Activated B cell treated with CpG ODN at 0.5 μM for 24 hours (primary cell): Measurements from ENCODE around the gene PHLPP1. TPM values are rescaled to one million over a fixed set of nuclear protein-coding genes. Genes with fewer than 3 reads are reported as not detected.
"Not testable (repeated sequence)": the region's sequence is repeated elsewhere in the genome, so short reads cannot be mapped to it uniquely, and the experiment has no call there.

Experiments
- ATAC-seq: fragments of 200-7000 bp; cut with Tn5 transposase; one replicate; pipeline ENCODE4 v1.10.0; 2021; ENCODE audit warnings: low read depth, mild to moderate bottlenecking, moderate library complexity
- CTCF ChIA-PET: fragments of 350-600 bp; sonication (Branson Sonifier 250); formaldehyde crosslinking; loops from one replicate; lab custom pipeline; 2021; ENCODE audit warnings: antibody characterized with exemption; lab: Charles Lee
- POLR2A ChIA-PET: fragments of 350-600 bp; sonication (Branson Sonifier 250); formaldehyde crosslinking; loops from one replicate; lab custom pipeline; 2021; ENCODE audit warnings: antibody characterized with exemption; lab: Charles Lee
- DNase-seq: peaks from one replicate; pipeline ENCODE4 v3.0.0; 2022
- H3K27ac Mint-ChIP-seq: one replicate; pipeline ENCODE4 v1.8.0; 2020; ENCODE audit warnings: mixed read lengths
- H3K27me3 Mint-ChIP-seq: one replicate; pipeline ENCODE4 v1.8.0; 2021; ENCODE audit warnings: mixed read lengths
- H3K36me3 Mint-ChIP-seq: one replicate; pipeline ENCODE4 v1.8.0; 2021; ENCODE audit warnings: low read depth, mixed read lengths
- H3K4me1 Mint-ChIP-seq: one replicate; pipeline ENCODE4 v1.8.0; 2021; ENCODE audit warnings: mixed read lengths
- H3K4me3 Mint-ChIP-seq: one replicate; pipeline ENCODE4 v1.8.0; 2020; ENCODE audit warnings: mild to moderate bottlenecking, mixed read lengths
- H3K9me3 Mint-ChIP-seq: one replicate; pipeline ENCODE4 v1.8.0; 2020; ENCODE audit warnings: mixed read lengths
- intact Hi-C: fragments of 100-400 bp; cut with micrococcal nuclease; formaldehyde crosslinking; loops from one replicate; pipeline ENCODE4 v1.15.1; 2024
- total RNA-seq: library from RNA; stranded (reverse); gene quantifications from 2 replicates; pipeline ENCODE4 v1.2.3, GENCODE V29; 2022
- TF ChIP-seq, protein P1 (sequence below): fragments of 200-600 bp; IDR thresholded peaks from one replicate; pipeline ENCODE4 v1.8.0; 2022; ENCODE audit warnings: antibody characterized with exemption, mild to moderate bottlenecking

The PHLPP1 gene
- total RNA-seq, 1 donor from 2014 or later = 16.1 TPM

DNA sequence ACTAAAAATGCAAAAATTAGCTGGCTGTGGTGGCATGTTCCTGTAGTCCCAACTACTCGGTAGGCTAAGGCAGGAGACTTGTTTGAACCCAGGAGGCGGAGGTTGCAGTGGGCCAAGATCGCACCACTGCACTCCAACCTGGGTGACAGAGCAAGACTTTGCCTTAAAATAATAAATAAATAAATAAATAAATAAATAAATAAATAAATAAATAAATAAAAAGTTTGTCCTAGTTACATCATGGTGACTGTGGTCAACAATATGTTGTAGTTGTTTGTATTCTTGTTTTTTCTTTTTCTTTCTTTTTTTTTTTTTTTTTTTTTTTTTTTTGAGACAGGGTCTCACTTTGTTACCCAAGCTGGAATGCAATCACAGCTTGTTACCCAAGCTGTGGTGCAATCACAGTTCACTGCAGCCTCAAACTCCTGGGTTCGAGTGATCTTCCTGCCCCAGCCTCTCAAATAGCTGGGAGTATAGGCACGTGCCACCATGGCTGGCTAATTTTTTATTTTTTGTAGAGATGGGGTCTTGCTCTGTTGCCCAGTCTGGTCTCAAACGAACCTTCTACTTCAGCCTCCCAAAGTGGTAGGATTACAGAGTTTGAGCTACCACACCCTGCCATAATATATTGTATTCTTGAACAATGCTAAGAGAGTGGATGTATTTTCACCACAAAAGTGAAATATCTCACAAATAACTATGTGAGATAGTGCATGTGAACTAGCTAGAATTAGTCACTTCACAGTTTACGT, 185.0 kb downstream of the PHLPP1 start:
- intact Hi-C loops = no loop called here
- ChIA-PET POLR2A (no interaction called here), CTCF (no interaction called here)
- ATAC-seq (no peak), DNase-seq (no peak)
- Mint-ChIP-seq H3K4me3 (no peak overlapping the region), H3K27ac (no peak overlapping the region), H3K27me3 (no peaks in the 10 kb centered on the region), H3K9me3 (no peaks in the 10 kb centered on the region), H3K36me3 (peaks cover 59% of the 10 kb centered on the region), H3K4me1 (peaks cover 15% of the 10 kb centered on the region)
- TF ChIP-seq, protein P1, sequence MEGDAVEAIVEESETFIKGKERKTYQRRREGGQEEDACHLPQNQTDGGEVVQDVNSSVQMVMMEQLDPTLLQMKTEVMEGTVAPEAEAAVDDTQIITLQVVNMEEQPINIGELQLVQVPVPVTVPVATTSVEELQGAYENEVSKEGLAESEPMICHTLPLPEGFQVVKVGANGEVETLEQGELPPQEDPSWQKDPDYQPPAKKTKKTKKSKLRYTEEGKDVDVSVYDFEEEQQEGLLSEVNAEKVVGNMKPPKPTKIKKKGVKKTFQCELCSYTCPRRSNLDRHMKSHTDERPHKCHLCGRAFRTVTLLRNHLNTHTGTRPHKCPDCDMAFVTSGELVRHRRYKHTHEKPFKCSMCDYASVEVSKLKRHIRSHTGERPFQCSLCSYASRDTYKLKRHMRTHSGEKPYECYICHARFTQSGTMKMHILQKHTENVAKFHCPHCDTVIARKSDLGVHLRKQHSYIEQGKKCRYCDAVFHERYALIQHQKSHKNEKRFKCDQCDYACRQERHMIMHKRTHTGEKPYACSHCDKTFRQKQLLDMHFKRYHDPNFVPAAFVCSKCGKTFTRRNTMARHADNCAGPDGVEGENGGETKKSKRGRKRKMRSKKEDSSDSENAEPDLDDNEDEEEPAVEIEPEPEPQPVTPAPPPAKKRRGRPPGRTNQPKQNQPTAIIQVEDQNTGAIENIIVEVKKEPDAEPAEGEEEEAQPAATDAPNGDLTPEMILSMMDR = no peak

DNA sequence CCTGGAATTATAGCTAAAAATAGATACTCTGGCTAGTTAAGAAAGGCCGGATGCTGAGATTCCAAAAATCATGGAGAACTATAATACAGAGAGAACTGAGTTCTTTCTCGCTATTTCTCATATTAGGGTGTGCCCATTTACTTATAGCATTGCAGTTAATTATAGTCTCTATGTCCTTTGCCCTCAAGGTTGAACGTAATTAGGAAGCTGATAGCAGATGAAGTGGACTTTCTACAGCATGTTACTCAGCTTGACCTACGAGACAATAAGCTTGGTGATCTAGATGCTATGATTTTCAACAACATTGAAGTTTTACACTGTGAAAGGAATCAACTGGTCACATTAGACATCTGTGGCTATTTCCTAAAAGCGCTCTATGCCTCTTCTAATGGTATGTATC, 187.4 kb downstream of the PHLPP1 start:
- CTCF ChIA-PET = no interaction called here
- H3K4me3 Mint-ChIP-seq = no peak overlapping the region
- peaks cover 47% of the 10 kb centered on the region for H3K36me3 Mint-ChIP-seq
- POLR2A ChIA-PET = no interaction called here
- peaks cover 7% of the 10 kb centered on the region for H3K4me1 Mint-ChIP-seq
- intact Hi-C loops = no loop called here
- ATAC-seq (no peak), DNase-seq (no peak)
- H3K27ac Mint-ChIP-seq = no peak overlapping the region
- H3K27me3 Mint-ChIP-seq = no peaks in the 10 kb centered on the region
- TF ChIP-seq, protein P1 = no peak
- no peaks in the 10 kb centered on the region for H3K9me3 Mint-ChIP-seq

DNA sequence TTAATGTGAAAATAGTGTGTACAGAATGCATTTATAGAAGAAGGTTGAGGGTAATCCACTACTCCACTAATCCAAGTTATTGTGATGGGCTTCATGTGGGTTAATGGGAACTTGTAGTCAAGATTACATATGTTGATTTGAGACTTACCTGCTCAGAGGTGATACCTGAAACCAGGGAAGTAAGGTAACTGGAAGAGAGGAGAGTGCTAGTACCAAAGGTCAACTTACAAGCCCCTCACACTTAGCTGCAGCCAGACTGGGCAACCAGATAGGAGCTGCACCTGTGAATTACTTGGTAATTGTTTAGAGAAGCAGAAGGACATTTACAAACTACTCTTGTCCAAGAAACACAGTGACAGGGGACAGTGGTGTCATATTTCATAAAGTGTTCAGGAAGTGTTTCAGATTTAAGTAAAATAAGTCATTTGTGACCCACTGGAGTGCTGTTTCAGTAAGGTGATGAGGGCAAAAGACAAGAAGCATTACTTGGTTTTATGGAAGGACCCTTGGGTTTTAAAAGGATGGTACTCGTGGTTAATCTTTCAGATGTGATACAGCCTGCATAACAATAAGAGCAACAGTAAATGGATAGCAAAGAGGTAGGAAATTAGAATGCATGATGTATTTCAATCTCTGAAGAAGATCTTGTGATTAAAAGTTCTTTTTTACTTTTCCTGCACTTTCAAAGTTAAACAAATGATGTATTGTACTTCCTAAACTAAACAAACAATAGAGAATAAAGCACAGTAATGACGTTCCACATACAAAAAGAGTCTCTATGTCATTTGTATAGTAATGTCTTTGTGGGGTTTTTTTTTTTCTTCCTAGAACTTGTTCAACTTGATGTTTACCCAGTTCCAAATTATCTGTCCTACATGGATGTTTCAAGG, 189.3 kb downstream of the PHLPP1 start:
- Mint-ChIP-seq H3K4me1 (no peaks in the 10 kb centered on the region), H3K9me3 (no peaks in the 10 kb centered on the region), H3K4me3 (no peak overlapping the region), H3K36me3 (peaks cover 34% of the 10 kb centered on the region), H3K27ac (no peak overlapping the region), H3K27me3 (no peaks in the 10 kb centered on the region)
- DNase-seq (no peak), ATAC-seq (no peak)
- intact Hi-C loops = no loop called here
- TF ChIP-seq, protein P1 = no peak
- POLR2A ChIA-PET = no interaction called here
- CTCF ChIA-PET = no interaction called here

DNA sequence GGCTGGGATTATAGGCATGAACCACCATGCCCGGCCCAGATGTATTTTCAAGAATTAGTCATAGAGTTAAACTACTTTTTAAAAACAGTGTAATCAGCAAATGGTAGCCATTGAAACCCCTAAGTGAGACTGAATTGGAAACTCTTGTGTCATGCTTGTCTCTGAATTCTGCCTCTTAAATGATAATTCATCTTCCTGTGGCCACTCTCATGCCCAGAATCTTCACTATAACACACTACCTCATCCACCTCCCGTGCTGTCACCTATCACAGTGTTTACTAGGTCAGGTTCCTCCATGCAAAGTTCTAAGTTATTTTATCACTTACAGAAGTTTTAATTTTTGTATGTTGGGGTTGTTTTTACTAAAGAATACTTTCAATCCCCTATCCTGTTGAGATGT, 197.5 kb downstream of the PHLPP1 start:
- Mint-ChIP-seq H3K27ac (no peak overlapping the region), H3K9me3 (no peaks in the 10 kb centered on the region), H3K27me3 (no peaks in the 10 kb centered on the region), H3K36me3 (peaks cover 7% of the 10 kb centered on the region), H3K4me3 (no peak overlapping the region), H3K4me1 (peaks cover 35% of the 10 kb centered on the region)
- CTCF ChIA-PET = no interaction called here
- POLR2A ChIA-PET = no interaction called here
- ATAC-seq (no peak), DNase-seq (no peak)
- TF ChIP-seq, protein P1 = no peak
- intact Hi-C loops = no loop called here

DNA sequence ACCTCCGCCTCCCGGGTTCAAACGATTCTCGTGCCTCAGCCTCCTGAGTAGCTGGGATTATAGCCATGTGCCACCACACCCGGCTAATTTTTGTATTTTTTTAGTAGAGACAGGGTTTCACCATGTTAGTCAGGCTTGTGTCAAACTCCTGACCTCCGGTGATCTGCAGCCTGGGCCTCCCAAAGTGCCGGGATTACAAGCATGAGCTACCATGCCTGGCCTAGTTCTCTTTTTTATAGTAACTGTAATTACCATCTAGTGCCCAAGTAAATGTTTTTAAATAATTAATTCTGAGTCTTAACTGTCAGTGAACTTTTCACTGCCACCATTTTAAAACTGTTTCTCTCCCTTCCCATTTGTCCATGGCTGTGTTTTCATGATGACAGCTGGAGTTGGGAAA, 198.5 kb downstream of the PHLPP1 start:
- peak; percentile 65 for ATAC-seq
- Mint-ChIP-seq H3K4me1 (peaks cover 35% of the 10 kb centered on the region), H3K27ac (peak overlapping the region; percentile 65), H3K4me3 (peak overlapping the region; percentile 46)
- POLR2A ChIA-PET, intact Hi-C loops, H3K27me3 Mint-ChIP-seq, H3K9me3 Mint-ChIP-seq, DNase-seq, CTCF ChIA-PET, H3K36me3 Mint-ChIP-seq: not testable (repeated sequence)
